Pancreas (tissue), 10 donors: ENCODE results near the gene SERPIND1. TPM values are rescaled to one million over a fixed set of nuclear protein-coding genes. Genes with fewer than 3 reads are reported as not detected.
A peak's percentile ranks its signal among the peaks of the same experiment; 100 is the strongest.

ENCODE experiments used
- ATAC-seq, 4 donors: fragments of 200-7000 bp; cut with Tn5 transposase; one replicate each; pipeline versions ENCODE4 v1.8.0 to v1.9.1; 2020; ENCODE audit warnings: mild to moderate bottlenecking in 4 of 4, moderate library complexity in 4 of 4
- DNase-seq, 6 donors: peaks; one replicate each; pipeline ENCODE4 v3.0.0-alpha.2; 2020
- FAIRE-seq: peaks from 2 replicates; lab custom pipeline; 2012; peaks lifted over from hg19 to GRCh38; lab: Jason Lieb, UNC
- H3K27ac ChIP-seq, 4 donors: fragments of 200-600 bp; sonication (generic); 1 replicate in 3 of 4; 2 replicates in 1 of 4; pipeline versions ENCODE4 v1.5.0 to v1.8.0; 2020
- H3K27me3 ChIP-seq, 4 donors: fragments of 200-600 bp; one replicate each; pipeline ENCODE4 v1.8.0; 2021
- H3K36me3 ChIP-seq, 3 donors: fragments of 200-600 bp; sonication (generic) in 1 of 3; one replicate each; pipeline versions ENCODE4 v1.5.0 to v1.8.0; 2020 to 2021
- H3K4me1 ChIP-seq, 3 donors: fragments of 200-600 bp; one replicate each; pipeline ENCODE4 v1.8.0; 2021
- H3K4me3 ChIP-seq, 4 donors: fragments of 200-600 bp; sonication (generic) in 2 of 4; one replicate each; pipeline versions ENCODE4 v1.5.0 to v1.8.0; 2020 to 2021
- H3K9me3 ChIP-seq, 4 donors: fragments of 200-600 bp; one replicate each; pipeline ENCODE4 v1.8.0; 2021
- CTCF ChIP-seq, 4 donors: fragments of 200-600 bp; sonication (generic) in 3 of 4; IDR thresholded peaks; one replicate each; pipeline versions ENCODE4 v1.5.0 to v1.8.0; 2021; ENCODE audit warnings: antibody characterized with exemption in 4 of 4
- WGBS, 2 donors: extraction: QIAGEN DNeasy Blood & Tissue Kit; methylation state at CpG; one replicate each; pipeline ENCODE4 v1.1.7; 2013; 5-methylcytosine and 5-hydroxymethylcytosine counted together
- intact Hi-C, 3 donors: fragments of 100-400 bp; cut with DNase I; formaldehyde crosslinking; loops; one replicate each; pipeline versions ENCODE4 v1.11.1 to v1.14.2; 2022
- polyA plus RNA-seq, 2 donors: library from polyadenylated mRNA; stranded (reverse); fragments of 200-250 nt; gene quantifications; one replicate each; pipeline ENCODE4 v1.2.3, GENCODE V29; 2013
- total RNA-seq, 6 donors: library from RNA; stranded (reverse); fragmentation: NEBNext Ultra II Directional in 4 of 6; extraction: Animal tissue kit (Norgen Biotek cat#: 25700) in 4 of 6; gene quantifications; one replicate each; pipeline versions ENCODE4 v1.2.1 to v1.2.4, GENCODE V29; 2021 to 2023
- donor health status: healthy with polysubstance abuse.
- donor health status: DM: no; HTN: no; CAD: no; lungs with moderate emphysema.
- donor health status: DM: no; HTN: no; CAD: no.
- donor health status: control.
- donor health status: control.
- donor health status: Bipolar disorder and iron deficiency.
- donor health status: DM: yes; HTN: yes; CAD: no.
- donor health status: DM: no; HTN: no; CAD: no.
- donor health status: DM: no; HTN: no; CAD: no.
- donor health status: DM: yes; HTN: yes; CAD: no.

Gene SERPIND1
- total and polyA plus RNA-seq, 8 donors, result 0.09 to 0.35 (median 0.21) TPM; not detected in 1

GRCh38 chr22:20761536-20761935 lies 12.4 kb upstream of the SERPIND1 start:
- H3K4me3 ChIP-seq, result no peak overlapping the region
- H3K9me3 ChIP-seq, result no peaks in the 10 kb centered on the region
- peaks cover 3 to 25% (median 9%) of the 10 kb centered on the region in 3 donors for H3K36me3 ChIP-seq
- intact Hi-C loops, result loop anchor here in 1 of 3 donors (10.0 kb wide), 1 partner anchor 213 kb away; no protein-coding TSS in a partner anchor
- ATAC-seq (no peak), DNase-seq (no peak), FAIRE-seq (no peak)
- no peak for TF ChIP-seq CTCF (IDR thresholded peaks at IDR 0.05)
- no peaks in the 10 kb centered on the region for H3K4me1 ChIP-seq
- WGBS, 2 donors, result 86 to 89% methylated on average over 2 of the region's 2 CpGs
- H3K27ac ChIP-seq, result no peak overlapping the region
- H3K27me3 ChIP-seq, result no peaks in the 10 kb centered on the region

DNA sequence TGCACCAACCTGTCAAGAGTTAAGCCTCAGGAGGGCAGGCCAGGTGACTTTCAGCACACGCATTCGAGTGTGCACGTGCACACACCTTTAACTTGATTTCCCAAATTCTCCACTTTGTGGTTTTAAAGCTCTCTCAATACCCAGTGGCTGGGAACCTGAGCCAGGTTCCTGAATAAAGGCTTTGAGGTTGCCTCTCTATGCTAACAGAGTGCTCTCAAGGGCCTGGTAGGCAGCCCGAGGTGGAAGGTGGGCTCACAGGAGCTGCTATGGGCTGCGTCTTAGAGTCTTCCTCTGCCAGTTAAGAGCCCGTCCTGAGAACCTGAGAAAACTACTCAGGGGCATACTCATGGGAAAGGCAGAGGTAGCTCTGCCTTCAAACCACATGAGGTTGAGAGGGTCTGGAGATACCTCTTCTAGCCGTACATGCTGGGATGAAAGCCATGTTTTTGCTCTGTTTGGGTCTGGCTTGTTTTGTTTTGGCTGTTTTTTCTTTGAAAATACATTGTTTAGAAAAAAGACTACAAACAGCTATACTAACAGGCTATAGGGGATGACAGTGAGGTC lies 11.6 kb upstream of the SERPIND1 start:
- Histone ChIP-seq H3K36me3 (peaks cover 3 to 25% (median 9%) of the 10 kb centered on the region in 3 donors), H3K4me3 (no peak overlapping the region), H3K9me3 (no peaks in the 10 kb centered on the region), H3K4me1 (no peaks in the 10 kb centered on the region), H3K27ac (no peak overlapping the region), H3K27me3 (no peaks in the 10 kb centered on the region)
- WGBS, 2 donors, result 84 to 93% methylated on average over 7 of the region's 7 CpGs
- DNase-seq (no peak), FAIRE-seq (no peak), ATAC-seq (no peak)
- intact Hi-C loops, result loop anchor here in 1 of 3 donors (10.0 kb wide), 1 partner anchor 212 kb away; no protein-coding TSS in a partner anchor
- no peak for TF ChIP-seq CTCF (IDR thresholded peaks at IDR 0.05)

- FAIRE-seq (no peak), ATAC-seq (peak in 1 of 4 donors; percentile 27), DNase-seq (no peak)
- no peak for TF ChIP-seq CTCF (IDR thresholded peaks at IDR 0.05)
- peaks cover 3 to 25% (median 9%) of the 10 kb centered on the region in 3 donors for H3K36me3 ChIP-seq
- H3K4me3 ChIP-seq, result no peak overlapping the region
- H3K4me1 ChIP-seq, result no peaks in the 10 kb centered on the region
- H3K27ac ChIP-seq, result no peak overlapping the region
- no peaks in the 10 kb centered on the region for H3K9me3 ChIP-seq
- no peaks in the 10 kb centered on the region for H3K27me3 ChIP-seq
- intact Hi-C loops, result loop anchor here in 1 of 3 donors (10.0 kb wide), 1 partner anchor 211 kb away; no protein-coding TSS in a partner anchor
- 77 to 83% methylated on average over 13 of the region's 13 CpGs for WGBS, 2 donors
Measured at GRCh38 chr22:20763630-20764470, 10.1 kb upstream of the SERPIND1 start.

DNA sequence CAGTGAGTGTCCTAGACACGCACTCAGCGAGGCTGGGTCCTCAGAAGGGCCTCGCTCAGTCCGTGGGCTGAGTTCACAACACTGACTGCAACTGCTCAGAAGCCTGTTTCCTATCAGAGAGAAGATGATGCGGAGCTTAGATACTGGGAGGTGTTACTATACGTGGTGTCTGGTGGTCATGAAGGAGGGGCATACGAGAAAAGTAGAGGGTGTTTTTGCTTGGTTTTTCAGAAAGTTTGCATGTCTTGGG lies 9.5 kb upstream of the SERPIND1 start:
- no peak for TF ChIP-seq CTCF (IDR thresholded peaks at IDR 0.05)
- H3K36me3 ChIP-seq, result peaks cover 3 to 25% (median 9%) of the 10 kb centered on the region in 3 donors
- DNase-seq (no peak), FAIRE-seq (no peak), ATAC-seq (no peak)
- H3K27ac ChIP-seq, result no peak overlapping the region
- no peak overlapping the region for H3K4me3 ChIP-seq
- intact Hi-C loops, result loop anchor here in 1 of 3 donors (10.0 kb wide), 1 partner anchor 210 kb away; no protein-coding TSS in a partner anchor
- no peaks in the 10 kb centered on the region for H3K9me3 ChIP-seq
- WGBS, 2 donors, result 82 to 92% methylated on average over 7 of the region's 7 CpGs
- no peaks in the 10 kb centered on the region for H3K4me1 ChIP-seq
- H3K27me3 ChIP-seq, result no peaks in the 10 kb centered on the region
